Measurements from ENCODE around the gene ESRRG.
"Not testable (repeated sequence)": the region's sequence is repeated elsewhere in the genome, so short reads cannot be mapped to it uniquely, and the experiment has no call there.

The ESRRG gene

DNA sequence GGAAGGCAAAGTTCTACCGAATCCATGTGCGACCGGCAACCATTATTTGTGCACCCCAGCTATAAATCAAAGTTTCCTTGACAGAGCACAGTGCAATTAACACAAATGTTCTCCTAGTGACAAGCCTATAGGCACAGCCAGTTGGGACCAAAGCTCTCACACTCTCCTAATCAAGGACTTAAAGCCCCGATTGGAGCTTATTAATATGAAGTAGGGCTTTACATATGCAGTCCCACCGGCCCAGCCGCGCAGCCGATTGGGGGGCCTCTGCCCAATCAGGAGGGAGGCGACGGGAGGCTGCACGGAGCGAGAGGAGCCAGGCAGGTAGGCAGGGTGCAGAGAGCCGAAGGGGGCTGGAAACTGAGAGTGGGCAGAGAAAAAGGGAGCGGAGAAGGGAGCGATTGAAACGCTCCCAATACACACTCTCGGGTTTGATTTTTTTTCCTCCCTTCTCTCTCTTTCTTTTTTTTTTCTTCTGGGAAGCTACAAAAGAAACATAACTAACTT is at the start of gene ESRRG:
Gene ESRRG, minus strand, starts transcription at position 156 of the 507 bp plus-strand sequence. Its CDS starts 130 bp downstream, at position 26.
- peak; percentile 97 for DNase-seq

DNA sequence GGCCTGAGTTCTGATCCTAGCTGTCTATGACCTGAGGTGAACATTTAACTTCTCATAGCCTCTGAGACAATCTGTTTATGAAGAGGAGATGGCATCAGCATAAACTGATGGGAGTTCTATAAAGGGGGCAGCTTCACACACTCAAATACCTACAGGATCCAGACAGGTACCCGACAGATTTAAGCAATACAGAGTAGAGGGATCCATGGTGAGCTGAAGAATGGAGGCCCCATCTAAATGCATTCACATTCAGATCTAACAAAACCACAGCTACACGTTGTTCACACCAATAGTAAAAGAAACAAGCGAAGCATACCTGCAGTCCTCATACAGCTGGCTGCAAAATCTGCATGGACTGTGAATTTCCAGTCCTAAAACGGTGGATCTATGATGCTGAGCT is 48.7 kb upstream of the ESRRG start:
- DNase-seq = no peak

DNA sequence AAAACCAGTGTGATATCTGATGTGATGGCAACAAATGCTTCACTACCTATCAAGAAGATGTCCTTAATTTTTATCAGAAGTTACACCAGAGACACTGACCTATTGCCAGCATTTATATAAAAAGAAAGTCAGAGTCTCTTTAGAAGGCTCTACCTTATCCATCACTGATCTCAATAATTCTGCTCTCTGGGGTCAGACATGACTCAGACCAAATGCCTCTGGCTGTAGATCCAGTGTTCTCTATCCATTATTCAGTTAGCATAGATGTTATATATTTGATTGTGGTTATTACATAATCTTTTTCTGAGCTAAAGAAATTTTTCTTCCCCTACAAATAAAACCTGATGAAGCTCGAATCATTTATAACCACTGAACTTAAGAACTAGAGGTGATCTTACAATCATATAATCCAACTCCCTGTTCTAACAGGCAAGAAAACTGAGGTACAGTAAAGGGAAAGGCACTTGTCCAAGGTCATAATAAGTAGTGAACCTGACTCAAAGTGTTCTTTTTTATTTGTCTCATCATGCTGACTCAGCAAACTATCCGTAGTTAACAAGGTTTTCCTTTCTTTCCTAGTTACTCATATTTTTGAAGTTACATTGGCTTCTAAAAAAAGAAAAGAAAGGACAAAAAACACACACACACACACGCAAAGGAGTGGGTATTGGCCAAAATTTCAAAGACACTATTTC is 43.6 kb upstream of the ESRRG start:
- no peak for DNase-seq

DNA sequence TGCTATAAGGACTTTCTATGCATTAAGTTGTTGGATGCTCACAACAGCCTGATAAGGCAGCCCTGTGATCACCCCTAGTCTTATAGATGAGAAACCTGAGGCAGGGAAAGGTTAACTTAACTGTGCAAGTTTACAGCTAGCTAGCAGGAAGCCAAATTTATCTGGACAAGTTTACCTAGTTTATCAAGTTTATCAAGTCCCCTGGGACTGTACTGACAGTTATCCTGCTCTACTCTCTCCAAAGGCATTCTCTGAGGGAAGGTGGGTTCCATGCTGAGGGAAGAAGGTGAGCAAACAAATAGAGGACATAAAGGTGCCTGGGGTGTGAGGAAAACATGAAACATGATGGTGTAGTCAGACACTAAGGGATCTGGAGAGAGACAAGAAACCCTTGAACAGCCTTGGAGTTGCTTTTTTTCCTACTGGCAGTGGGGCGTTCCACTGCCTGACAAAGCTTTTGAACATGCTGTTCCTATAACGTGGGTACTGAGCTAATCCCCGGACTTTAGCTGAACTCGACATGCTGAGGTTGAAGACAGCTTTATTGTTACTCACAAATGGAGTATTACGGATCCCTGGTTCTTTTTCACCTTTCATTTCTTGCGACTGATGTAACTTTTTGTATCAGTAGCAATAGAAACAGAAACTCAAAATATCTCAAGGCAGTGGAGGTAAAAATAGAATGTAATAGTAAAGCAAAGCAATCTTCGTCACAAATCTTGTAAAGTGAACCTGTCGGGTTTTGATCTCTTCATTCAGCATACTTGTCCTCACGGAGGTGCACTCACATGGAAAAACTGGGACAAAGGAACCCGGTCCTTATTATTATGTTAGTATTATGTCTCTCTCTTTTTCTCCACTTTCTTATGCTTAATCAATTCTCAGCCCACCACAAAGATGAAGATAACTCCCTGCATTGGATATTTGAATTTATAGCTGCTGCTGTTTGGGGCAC is 42.4 kb upstream of the ESRRG start:
- no peak for DNase-seq

GRCh38 chr1:216758161-216758560 is 34.9 kb upstream of the ESRRG start:
- no peak for DNase-seq

GRCh38 chr1:216757110-216757509 is 33.9 kb upstream of the ESRRG start:
- DNase-seq = no peak

DNA sequence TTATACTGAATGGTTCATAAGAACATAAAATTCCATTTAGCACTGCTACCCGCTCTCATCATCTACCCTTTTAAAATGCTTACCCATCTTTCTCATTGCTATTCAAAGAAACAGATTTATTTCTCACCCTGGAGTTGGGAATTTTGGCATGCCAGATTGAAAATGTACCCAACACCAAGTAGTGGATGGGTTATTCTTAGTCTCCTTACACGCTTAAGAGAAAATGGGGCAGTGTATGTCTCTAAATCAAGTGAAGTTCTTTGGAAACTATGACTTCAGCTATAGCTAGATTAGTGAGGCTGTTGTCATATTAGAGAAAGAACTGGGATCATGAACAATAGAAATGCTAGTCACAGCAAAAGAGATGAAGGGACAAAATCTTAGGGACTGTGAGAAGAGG is 27.7 kb upstream of the ESRRG start:
- no peak for DNase-seq

DNA sequence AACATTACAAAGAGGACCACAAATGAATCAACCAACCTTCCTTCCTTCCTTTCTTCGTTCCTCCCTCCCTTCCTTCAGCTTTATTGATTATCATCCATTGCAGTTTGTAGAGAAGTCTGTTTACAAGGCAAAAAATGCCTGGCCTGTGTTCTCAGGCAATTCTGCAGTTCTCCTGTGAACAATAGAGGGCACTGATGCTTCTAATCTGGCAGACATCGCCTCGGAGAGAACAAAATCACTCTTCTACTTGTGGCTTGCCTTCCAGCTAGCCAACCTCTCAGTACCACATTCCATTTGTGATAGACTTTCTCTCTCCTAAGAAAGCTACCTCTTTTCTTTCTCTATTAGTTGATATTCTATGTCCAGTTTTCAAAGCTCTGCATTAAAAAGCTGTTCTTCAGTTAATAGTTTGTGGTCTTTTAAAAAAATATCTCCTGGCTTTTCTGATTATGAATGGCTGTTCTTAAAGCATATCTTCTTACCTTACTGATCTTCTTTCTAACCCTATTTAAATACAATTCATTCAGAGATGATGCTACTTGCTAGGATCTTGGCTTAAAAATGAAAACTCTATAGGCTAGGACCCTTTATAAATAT is 26.9 kb upstream of the ESRRG start:
- peak; percentile 75 for DNase-seq

- no peak for DNase-seq
Measured at GRCh38 chr1:216749232-216749631, 26.0 kb upstream of the ESRRG start.

GRCh38 chr1:216742625-216743024 is 19.4 kb upstream of the ESRRG start:
- DNase-seq = no peak

DNA sequence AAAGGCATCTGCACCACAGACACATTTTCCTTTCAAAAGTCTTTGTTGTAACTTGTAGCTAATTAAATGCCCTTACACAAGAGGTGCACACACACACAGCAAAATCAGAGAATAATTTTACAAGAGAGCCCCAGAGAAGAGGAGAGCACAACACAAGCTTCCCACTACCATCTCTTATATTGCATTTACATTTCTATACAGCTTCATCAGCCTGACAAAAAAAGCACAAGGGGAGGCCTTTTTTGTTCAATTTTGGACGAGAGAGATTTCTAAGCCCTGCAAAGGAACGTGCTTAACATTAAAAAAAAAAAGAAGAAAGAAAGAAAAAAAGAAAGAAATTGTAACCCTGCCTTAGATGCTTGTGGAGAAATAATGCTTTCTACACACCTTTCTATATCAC is 17.1 kb upstream of the ESRRG start:
- DNase-seq = no peak

DNA sequence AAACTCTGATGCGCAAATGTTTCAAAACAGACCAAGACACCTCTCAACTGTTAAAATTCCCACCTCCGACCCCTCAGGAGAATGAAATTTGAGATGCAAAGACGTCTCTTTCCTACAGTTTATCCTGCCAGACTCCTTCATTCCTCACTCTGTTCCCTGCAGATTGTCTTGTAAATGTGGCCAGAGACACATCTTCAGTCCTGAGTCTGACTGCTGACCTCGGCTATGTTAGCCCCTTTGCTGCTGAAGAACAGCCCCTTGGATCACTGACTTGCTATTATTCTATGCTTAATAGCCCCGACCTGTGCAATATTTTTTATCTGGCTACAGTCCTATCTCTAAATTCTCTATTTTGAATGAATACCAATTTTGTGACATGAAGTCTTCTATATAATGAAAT is 16.6 kb upstream of the ESRRG start:
- no peak for DNase-seq

GRCh38 chr1:216732121-216732520 is 8.9 kb upstream of the ESRRG start:
- no peak for DNase-seq

DNA sequence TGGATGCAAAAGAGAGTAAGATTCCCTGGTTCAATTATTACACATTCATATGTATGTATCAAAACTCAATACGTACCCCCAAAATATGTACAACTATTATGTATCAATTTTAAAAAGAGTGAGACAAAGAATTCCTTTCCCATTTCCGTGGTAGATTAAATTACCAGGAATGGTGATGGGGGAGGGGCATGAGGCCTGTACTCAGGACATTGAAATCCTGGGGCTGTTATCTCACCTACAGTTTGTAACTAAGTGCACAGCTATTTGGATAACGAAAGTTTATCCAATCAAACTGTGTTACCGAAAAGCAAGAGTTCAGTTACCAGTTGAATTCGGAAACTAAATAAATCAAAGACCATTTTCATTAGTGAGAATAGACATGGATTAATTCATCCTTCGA is 8.3 kb upstream of the ESRRG start:
- DNase-seq = no peak

GRCh38 chr1:216726435-216726834 is 3.2 kb upstream of the ESRRG start:
- no peak for DNase-seq

GRCh38 chr1:216722821-216723220 is 408 bp downstream of the ESRRG start:
- peak; percentile 48 for DNase-seq

GRCh38 chr1:216721863-216722262 is 1.4 kb downstream of the ESRRG start:
- DNase-seq = no peak

GRCh38 chr1:216721062-216721461 is 2.2 kb downstream of the ESRRG start:
- DNase-seq = no peak

GRCh38 chr1:216711712-216712111 is 11.5 kb downstream of the ESRRG start:
- no peak for DNase-seq

GRCh38 chr1:216710598-216711333 is 12.5 kb downstream of the ESRRG start:
- no peak for DNase-seq

- no peak for DNase-seq
Measured at GRCh38 chr1:216710055-216710454, 13.2 kb downstream of the ESRRG start.

DNA sequence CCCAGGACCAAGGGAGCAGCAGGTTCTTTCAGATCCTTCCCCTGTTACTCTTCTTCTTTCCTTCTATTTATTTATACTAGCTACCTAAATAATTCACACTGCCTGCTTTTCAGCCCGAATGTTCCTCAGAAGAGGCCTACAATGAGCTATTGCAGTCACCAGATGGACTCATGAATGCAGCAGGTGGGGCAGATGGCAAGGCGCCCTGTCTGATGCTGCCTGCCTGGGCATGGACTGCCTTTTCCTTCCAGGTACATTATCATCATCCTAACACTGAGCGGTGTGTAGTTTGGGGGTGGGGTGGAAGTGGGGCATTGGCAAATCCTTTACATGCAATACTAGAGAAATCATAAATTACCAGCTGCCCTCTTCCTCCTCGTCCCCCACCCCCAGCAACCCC is 17.6 kb downstream of the ESRRG start:
- peak; percentile 98 for DNase-seq

- not testable (repeated sequence) for DNase-seq
Measured at GRCh38 chr1:216704065-216704464, 19.2 kb downstream of the ESRRG start.
